ENCODE results near the gene ZC2HC1C. TPM values are rescaled to one million over a fixed set of nuclear protein-coding genes. Genes with fewer than 3 reads are reported as not detected.

ZC2HC1C gene
- total and polyA plus RNA-seq, 2 of the 13 experiments (the other 11 are each of a cell fraction or from before 2014, with no cell fraction given), result 3.3 to 3.5 TPM

DNA sequence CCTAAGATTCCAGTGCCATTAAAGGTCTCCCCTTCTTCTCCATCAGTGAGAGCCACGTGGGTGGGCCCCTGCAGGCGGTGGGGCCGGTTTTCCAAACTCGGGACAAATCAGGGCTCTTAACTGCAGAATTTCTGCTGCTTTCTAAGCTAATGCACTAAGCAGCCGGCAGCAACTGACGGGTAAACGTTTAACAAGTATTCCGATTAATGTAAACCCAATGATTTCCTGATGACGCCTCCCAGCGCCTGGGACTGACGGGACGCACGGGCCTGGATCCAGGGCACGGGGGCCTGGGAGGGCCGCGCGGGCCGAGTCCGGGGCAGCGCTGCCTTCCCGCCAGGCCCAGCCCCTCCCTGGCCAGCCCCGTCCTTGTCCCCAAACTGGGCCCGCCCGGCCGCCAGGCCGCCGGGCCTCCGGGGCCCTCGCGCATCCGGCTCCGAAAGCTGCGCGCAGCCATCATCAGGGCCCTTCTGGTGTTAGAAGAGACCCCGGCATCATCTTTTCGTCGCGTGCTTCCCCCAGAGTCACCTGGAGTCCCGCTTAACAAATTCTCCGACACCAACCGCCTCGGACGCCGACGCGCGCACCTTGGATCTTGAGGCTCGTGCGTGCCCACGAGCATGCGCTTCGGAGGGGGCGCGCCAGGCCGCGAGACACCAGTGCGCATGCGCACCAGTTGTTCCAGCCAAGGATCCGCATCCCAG, 18.4 kb upstream of the ZC2HC1C start, which contains the start of gene MLH3 (continued):
- TF ChIP-seq, protein P1, sequence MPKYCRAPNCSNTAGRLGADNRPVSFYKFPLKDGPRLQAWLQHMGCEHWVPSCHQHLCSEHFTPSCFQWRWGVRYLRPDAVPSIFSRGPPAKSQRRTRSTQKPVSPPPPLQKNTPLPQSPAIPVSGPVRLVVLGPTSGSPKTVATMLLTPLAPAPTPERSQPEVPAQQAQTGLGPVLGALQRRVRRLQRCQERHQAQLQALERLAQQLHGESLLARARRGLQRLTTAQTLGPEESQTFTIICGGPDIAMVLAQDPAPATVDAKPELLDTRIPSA (CRISPR knock-in tag; IDR thresholded peaks at IDR 0.05; ENCODE audit: borderline replicate concordance), result no peak
- TF ChIP-seq NCOR1 (IDR thresholded peaks at IDR 0.05; ENCODE audit: borderline replicate concordance, low read length) (no peak), SMAD3 (CRISPR knock-in tag; IDR thresholded peaks at IDR 0.05) (no peak), ZNF839 (CRISPR knock-in tag; IDR thresholded peaks at IDR 0.05; ENCODE audit: borderline replicate concordance) (no peak), ETV5 (CRISPR knock-in tag; IDR thresholded peaks at IDR 0.05; ENCODE audit: borderline replicate concordance) (peak; percentile 29; the same call in 1 of the 2 replicates), SALL2 (CRISPR knock-in tag; IDR thresholded peaks at IDR 0.05) (peak; percentile 59; the same call in 1 of the 2 replicates), CAMTA2 (CRISPR knock-in tag; IDR thresholded peaks at IDR 0.05; ENCODE audit: borderline replicate concordance) (no peak), SRSF9 (IDR thresholded peaks at IDR 0.05; ENCODE audit: borderline replicate concordance, insufficient read depth, low read depth, low read length, poor library complexity, severe bottlenecking) (no peak), NR2F1 (CRISPR knock-in tag; IDR thresholded peaks at IDR 0.05) (no peak), PPARG (CRISPR knock-in tag; conservative IDR thresholded peaks at IDR 0.05) (no peak; the same call in none of the 2 replicates), ZNF318 (CRISPR knock-in tag; IDR thresholded peaks at IDR 0.05) (no peak), ZNF207 (IDR thresholded peaks at IDR 0.05; ENCODE audit: borderline replicate concordance) (no peak), REPIN1 (CRISPR knock-in tag; IDR thresholded peaks at IDR 0.05; ENCODE audit: borderline replicate concordance, low read depth) (0 out of 2 replicates have a peak, but pooled peaks have one; percentile 15), ZFP41 (CRISPR knock-in tag; IDR thresholded peaks at IDR 0.05; ENCODE audit: borderline replicate concordance) (no peak), BRCA1 (CRISPR knock-in tag; IDR thresholded peaks at IDR 0.05) (no peak), KAT2B (IDR thresholded peaks at IDR 0.05; ENCODE audit: borderline replicate concordance, low read depth, low read length) (no peak), CEBPB (IDR thresholded peaks at IDR 0.05; ENCODE audit: borderline replicate concordance, low read depth, low read length) (no peak)
- TF ChIP-seq, protein P2, sequence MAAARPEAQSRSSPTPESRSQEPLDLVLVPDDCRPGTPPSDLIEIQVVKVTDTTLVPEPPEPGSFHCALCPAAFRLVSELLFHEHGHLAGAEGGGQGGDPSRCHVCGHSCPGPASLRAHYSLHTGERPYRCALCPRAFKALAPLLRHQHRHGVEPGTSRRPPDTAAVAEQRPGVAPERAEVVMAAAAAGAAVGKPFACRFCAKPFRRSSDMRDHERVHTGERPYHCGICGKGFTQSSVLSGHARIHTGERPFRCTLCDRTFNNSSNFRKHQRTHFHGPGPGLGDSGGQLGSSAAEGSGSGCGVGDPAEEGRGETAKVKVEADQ (CRISPR knock-in tag; IDR thresholded peaks at IDR 0.05; ENCODE audit: borderline replicate concordance), result peak; percentile 21; the same call in 1 of the 2 replicates
